GM18511 (cell line): ENCODE data around the gene NEDD4L.
A peak's percentile ranks its signal among the peaks of the same experiment; 100 is the strongest.
"Not testable (repeated sequence)": the region's sequence is repeated elsewhere in the genome, so short reads cannot be mapped to it uniquely, and the experiment has no call there.

ENCODE experiments used
- ATAC-seq: cut with Tn5 transposase; IDR thresholded peaks from one replicate; pipeline ENCODE4 v1.9.1; 2021; ENCODE audit warnings: mild to moderate bottlenecking, moderate library complexity; ENCODE audit not compliant: unreplicated experiment

The NEDD4L gene

DNA sequence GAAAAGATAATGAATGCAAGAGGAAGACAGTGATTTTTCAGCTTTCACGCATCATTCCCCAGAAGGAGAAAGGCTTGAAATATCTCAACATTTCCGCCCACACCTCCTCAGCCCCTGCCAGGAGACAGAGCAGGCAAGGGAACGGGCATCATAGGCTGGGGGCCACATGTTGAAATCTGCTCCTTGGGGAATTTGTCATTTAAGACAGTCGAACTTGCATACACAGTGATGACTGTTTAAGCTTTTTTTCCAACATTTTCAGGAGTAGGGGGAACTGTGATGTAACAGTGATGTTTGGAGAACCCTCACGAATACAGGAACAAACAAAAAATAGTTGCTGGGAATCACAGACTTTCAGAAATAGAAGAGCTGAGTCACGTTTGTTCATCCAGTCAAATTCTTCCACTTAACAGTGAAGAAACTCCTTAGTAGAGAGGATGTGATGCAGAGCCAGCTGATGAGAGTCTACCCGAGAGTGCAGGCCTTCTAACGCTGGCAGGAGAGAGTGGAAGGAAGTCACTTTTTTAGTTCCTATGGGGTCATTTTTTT lies 318.1 kb downstream of the NEDD4L start:
- ATAC-seq, result no peak

DNA sequence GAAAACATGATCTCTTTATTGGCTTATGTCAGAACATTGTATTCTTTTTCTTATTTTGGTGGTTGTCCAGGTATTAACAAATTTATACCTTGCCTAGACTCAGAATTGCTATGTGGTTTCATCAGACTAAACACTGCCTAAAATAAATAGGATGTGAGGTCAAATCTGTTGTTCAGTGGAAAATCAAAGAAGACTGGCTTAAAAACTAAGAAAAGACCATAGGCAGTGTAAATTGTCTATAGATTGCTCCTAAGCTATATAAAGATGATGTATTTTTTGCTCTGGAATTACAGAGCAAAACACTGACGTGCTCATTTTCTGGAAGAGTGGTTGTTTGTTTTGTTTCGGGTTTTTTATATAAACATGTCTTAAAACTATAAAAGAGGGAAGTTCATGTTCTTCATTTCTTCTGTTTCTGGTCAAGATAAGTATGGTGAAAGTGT lies 318.8 kb downstream of the NEDD4L start:
- ATAC-seq, result no peak

DNA sequence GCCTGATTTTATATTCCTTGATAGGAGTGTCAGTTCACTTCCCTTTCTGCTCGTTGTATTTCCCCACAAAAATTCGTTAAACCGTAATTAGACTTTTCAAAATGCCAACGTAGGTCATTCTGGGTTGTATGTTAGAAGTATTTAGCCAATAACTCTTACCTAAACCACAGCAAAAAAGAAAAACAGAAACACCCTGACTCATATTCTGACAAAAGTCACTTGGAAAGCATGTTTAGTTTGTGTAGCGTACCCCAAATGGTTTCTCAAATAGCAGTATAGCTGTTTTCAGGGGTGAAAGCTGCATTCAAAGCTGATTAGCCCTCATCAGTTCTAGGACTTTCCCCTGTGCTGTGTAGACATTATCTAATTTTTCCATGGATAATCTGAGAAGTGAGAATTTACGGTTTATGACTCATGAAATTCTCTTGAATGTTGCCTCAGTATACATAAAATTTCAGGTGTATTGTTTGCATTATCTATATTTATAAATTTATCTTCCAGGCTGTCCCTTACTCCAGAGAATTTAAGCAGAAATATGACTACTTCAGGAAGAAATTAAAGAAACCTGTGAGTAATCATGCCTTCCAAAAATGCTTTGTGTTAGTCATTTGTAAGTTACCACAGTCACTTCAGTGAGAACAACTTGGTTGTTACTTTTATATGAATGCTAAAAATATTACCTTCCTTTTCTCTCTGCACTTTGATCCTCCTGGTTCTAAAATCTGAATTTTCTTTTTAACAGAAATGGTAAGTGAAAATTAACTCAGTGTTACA lies 319.9 kb downstream of the NEDD4L start:
- no peak for ATAC-seq

DNA sequence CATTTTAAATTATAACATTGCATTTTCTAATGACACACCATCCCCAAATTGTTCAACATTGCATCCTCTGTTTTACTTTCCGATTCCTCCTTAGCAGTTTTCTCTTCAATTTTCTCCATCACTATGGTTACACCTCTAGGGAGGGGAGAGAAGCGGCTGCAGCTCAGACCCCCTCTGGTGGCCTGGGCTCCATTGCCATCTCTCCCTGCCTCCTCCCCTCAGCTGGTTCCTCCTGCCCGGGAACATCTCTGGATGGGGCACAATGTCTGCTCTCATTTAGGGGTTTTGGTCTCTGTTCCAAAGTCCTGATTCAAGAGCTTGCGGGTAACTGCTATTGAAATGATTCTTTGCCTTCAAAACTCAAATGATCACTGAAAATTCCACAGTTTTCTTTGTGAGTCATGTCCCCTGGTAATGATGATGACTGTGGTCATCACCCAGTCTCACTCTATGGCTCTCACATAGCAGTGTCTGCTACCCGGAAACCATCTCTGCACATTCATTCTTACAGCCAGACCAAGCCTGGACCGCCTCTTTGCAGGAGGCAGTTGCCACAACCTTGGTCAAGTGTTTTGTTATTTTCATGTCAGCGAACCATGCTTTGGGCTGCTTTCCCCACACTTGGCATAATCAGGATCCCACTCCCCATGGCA lies 321.0 kb downstream of the NEDD4L start:
- no peak for ATAC-seq

DNA sequence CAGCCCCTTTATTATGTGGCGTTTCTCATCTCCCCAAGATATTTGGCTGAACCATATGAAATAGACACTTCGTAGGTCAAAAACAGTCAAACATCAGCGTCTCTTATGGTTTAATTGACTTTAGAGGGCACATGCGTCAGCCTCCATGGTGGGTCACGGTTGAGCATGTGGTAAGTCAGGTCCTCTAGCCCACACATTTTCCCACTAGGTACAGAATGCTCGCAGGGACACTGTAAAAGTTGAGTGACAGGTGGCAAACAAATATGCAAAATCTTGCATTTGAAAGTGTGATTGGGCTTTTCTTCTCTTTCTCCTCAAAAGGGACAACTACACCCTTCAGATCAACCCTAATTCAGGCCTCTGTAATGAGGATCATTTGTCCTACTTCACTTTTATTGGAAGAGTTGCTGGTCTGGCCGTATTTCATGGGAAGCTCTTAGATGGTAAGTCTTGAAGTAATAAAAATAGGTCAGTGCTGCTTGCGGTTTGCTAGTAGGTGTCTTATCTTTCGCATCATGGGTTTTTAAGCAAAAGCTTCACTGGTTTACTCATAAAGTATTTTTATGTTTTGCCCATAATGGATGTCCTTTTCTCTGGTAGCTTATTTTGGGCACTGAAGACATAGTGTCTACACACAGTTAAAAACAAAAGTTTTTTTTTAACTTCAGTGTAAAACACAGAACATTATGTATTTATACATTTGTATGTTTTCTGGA lies 323.6 kb downstream of the NEDD4L start:
- ATAC-seq, result peak; percentile 67

DNA sequence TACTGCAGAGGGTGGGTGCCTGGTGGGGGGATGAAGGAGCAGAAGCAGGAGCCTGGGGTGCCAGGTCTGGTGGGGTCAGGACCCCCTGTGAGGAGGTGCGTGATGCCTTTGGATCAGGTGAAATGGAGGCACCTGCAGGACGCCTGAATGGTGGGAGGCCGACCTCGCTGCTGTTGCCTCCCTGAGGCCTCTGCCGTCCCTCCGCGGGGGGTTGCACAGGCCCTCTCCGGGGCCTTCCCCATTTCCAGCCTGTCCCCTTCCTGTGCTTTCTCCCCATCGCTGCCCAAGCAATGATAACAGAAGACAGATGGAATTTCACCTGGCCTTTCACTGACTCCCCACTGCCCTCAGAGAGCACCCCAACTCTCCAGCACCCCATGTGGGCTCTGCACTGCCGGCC lies 325.6 kb downstream of the NEDD4L start:
- no peak for ATAC-seq

DNA sequence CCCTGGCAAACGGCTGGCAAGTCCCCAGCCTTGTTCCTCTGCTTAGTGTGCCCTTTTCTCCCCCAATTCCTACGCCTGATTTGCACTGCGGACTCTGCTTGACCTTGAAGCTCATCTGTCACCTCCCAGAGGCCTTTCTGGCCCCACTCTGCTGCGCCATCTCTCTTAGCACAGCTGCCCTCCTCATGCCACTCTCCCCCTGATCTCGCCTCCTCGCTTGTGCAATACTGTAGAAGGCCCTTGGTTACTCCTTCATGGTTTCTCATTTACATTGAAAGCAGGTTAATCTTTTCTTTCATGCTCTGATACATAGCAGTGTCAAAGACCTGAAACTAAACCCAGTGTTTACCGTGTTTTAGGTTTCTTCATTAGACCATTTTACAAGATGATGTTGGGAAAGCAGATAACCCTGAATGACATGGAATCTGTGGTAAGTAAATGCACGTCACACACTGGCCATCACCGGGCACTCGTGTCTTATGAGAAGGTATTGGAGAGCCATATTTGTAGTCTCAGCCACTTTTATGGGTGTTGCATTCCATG lies 326.1 kb downstream of the NEDD4L start:
- no peak for ATAC-seq

DNA sequence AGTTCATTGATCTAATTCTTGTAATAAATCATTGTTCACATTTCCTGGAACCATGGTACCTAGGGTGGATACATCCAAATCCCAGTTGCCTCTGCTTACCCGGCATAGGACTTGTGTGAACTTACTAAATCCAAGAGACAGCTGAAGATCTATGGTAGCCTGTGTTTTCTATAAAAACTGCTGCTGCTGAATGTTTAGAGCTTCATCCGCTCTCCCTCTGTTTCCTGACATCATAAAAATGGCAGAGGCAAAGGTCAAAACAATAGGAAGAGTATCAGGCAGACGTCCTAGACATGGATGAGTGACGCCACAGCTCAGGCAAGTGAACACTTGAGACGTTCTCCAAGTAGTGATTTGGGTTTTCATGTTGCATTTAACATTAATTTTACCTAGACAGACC lies 326.6 kb downstream of the NEDD4L start:
- ATAC-seq, result no peak

DNA sequence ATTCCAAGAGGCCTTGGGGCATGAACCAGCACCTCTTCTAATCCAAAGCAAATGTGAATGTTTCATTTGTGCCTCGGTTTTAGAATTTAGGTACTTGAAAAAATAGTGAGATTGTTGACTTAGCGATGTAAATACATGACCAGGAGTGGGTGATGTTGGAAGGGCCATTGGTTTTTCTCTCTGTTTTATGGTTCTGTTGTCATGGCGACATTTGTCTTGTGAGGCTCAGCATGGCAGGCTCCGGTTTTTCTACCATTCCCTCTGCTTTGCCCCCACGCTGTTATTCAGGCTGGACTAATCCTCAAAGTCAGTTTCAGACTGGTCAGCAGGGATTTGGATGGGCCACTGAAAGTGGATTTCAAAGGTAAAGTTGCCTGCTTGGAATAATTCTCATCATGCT lies 329.5 kb downstream of the NEDD4L start:
- ATAC-seq, result no peak

DNA sequence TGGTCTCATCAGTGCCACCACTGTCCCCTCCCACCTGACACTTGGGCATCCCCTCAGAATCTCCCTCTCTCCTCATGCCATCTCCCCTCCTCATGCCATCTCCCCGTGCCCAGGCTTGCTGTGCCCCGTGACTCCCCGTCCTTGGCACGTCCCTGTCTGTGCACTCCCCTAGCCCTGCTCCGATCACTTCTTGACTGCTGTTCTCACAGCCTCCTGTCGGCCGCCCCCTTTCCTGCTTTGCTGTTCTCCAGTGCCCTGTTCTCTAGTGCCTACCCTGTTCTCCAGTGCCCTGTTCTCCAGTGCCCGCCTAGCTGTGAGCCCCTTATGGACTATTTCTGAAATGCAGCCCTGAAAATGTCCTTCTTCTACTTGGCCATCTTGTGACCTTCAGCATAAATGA lies 331.0 kb downstream of the NEDD4L start:
- no peak for ATAC-seq

DNA sequence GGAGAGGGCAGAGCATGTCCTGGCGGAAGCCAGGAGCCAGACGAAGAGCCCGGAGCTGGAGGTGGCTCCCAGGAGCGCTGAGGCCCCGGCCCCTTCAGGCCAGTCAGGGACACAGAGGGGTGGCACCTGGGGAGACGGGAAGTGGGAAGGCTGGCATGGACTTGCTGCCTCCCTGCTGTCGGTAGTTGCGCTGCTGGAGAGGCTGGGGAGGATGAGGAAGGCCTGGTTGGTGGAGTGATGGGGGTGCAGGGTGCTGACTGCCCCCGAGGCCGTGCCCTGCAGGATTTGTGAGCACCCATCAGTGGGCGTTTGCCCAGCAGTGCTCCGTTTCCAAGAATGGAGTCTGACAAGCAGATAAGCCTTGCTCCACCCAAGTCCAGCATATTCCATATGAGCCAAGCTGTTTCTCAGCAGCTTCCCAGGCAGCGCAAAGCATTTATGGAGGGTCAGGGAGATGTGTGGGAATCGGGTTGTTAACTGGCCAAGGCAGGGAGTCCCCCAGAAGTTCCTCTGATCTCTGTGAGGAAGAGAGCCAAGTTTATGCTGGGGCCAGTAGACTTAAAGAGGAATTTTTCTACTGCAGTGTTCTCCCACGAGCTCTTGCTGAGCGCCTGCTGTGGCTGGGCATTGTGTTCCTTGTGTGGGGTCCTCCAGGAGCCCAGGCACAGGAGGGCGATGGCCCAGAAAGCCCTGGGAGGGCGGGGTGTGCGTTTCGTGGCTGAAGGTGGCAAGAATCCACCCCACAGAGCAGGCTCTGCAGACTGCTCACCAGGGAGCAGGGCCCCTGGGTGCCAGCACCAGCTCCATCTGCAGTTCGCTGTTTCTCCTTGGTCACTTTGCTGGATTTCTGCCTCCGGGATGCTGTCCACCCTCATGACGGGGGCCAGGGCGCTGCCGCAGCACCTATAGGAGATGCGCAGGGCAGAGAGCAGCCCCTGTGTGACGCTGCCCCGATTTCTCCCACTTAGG lies 334.7 kb downstream of the NEDD4L start:
- ATAC-seq, result no peak

DNA sequence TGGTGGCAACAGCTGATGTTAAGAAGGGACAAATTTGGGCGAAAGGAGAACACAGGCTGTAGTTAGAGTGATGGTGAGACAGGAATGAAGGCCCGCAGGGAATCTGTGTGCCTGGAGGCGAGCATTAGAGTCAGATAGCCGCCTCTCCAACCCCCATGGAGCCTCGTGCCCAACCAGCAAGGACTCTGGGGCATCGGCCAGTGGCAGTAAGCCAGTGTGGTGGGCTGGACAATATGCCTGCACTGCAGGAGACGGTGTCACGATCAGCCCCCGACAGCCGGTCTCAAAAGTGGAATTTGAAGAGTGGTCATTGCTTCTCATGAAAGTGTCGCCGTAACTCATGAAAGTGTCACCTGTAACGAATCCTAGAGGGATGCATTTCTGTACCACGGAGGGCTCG lies 335.4 kb downstream of the NEDD4L start:
- no peak for ATAC-seq

DNA sequence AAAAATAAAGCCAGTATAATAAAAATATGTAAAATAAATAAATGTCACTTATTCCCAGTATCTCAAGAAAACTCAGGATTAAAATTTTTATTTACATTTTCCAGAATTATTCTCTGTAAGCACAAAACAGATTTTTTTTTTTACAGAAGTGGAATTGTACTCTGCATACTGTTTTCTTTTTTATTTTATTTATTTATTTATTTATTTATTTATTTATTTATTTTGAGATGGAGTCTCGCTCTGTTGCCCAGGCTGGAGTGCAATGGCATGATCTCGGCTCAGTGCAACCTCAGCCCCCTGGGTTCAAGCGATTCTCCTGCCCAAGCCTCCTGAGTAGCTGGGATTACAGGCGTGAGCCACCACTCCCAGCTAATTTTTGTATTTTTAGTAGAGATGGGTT lies 336.1 kb downstream of the NEDD4L start:
- ATAC-seq, result not testable (repeated sequence)

DNA sequence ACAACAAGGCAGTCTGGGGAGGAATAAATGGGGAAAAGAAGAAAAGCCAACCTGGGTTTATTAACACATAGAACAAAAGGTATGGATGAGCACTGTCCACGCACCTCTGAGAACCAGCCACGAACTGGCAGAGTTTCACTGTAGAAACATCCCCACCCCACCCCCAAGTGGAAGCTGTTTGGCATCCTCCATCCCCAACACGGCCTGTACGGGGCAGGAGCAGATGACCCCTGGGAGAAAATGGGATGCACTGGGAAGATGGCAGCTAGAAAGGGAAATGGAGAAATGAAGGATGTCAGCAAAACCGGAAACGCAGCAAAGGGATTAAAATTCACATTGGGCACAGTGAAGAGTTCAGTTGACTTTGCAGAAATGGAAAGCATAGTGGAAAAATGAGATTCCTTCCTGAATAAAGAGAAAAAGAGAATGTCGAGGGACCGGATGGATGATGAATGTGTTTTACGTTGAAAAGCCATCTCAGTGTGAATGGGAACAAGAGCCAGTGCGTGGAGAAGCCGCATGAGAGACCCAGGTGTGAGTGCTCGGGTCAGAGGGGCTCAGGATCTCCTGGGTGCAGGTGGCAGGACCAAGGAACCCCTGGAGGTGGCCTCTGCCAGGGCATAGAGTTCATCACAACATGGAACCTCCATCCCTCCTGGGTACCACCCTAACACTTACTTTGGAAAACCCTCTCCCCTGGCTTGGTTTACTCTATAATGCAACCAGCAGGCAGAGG lies 337.8 kb downstream of the NEDD4L start:
- no peak for ATAC-seq

DNA sequence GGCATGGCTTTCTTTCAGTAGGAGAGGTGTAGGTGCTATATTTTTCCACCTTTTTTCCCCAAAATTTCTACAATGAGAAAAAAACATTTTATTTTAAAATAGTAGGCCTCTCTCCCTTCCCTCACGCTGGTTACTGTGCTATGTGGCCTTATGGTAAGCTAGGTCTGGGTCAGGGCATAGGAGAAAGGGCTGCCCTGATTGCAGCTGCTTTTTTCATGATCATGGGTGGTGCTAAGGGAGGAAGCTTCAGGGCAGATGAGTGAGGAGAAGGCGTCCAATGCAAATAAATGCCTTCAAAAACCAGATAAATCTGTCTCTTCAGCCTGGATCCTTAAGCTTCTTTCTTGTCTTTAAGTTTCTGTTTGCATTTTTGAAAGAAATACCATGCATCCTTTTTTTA lies 338.4 kb downstream of the NEDD4L start:
- ATAC-seq, result no peak

DNA sequence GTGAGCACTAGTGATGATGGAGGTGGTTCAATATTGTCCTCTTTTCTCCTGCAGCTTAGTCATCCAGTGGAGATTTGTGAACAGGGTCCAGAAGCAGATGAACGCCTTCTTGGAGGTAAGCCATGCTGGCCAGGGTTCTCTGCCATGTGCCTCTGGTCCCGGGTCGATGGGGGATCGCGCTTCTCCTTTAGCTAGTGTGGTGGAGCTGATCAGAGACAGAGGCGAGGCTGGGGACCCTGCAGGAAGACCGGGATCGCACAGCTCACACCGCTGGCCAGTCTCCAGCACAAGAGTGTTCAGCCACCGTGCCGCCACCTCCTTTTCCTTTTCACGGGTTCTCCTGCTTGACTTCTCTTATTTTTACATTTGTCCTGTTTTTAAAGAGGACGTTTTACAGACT lies 341.4 kb downstream of the NEDD4L start:
- ATAC-seq, result no peak

DNA sequence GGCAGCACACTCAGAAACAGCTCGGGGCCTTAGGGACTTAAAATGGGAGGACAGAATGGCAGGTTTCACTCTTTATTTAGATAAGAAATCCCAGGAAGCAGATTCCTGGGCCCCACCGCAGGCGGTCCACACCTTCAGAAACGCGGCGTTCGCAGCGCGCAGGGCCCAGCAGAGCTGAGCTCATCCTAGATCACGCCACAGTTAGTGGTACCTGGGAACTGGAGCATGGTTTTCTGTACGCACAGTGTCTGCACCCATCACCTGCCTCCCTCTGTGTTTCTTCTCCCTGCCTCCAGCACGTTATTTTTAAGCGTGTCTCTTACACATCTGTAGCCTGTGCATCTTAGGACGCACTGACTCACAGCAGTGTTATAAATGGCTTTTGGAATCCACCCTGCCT lies 342.8 kb downstream of the NEDD4L start:
- ATAC-seq, result no peak

DNA sequence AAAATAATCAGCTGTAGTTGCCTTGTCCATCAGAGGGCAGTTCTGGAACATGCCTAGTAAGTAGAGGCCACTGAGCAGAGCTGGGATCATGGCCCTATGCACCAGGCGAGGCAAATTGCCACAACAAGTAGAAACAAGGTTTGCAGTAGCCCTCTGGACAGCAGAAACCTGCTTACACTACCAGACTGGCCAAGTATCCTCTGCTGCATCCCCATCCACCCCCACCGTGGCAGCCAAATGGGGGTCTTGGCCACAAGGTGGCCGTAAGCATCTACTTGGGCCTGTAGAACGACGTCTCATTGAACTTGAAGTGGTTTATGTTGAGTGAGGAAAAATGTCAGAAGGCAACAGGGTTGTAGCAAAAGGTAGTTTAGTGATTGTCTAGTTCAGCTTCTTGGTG lies 343.7 kb downstream of the NEDD4L start:
- no peak for ATAC-seq

DNA sequence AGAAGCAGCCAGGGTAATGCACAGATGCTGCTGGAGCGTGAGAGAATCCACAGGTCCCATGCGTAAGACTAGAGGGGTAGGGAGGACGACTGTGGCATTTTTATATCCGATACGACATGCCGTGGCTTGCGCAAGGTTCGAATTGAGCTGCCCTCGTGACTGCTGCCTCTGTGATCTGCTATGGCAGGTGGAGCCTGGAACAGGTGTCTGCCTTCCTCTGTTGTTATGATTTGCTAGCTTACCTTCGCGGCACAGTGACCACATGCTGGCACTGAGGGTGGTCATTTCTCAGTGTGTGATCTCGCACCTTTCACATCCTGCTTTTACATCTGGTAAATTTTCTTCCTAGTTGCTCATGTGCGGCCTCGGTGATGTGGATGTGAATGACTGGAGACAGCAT lies 344.7 kb downstream of the NEDD4L start:
- ATAC-seq, result no peak

DNA sequence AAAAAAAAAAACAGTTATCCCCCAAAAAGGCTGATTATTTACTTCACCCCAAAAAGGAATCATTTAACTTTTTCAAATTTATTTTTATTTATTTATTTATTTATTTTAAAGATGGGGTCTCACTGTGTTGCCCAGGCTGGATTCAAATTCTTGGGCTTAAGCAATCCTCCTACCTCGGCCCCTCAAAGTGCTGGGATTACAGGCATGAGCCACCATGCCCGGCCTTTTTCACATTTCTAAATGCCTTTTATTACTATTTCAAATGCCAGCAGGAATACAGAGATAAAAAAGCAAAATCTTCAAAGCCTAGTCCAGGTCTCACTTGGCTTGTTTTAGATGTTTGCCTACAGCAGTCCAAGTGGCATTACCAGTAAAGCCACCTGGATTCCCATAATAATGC lies 345.7 kb downstream of the NEDD4L start:
- ATAC-seq, result no peak
